Fibroblast of lung (primary cell): Measurements from ENCODE around the gene SFT2D3. TPM values are rescaled to one million over a fixed set of nuclear protein-coding genes. Genes with fewer than 3 reads are reported as not detected.

ENCODE experiments used
- DNase-seq, 2 donors: peaks; one replicate each; pipeline versions ENCODE4 v3.0.0 to v3.0.0-alpha.2; 2010; ENCODE audit warnings: low read depth in 2 of 2
- H2AFZ ChIP-seq: 2 replicates; pipeline ENCODE4 v1.5.1; 2012; ENCODE audit warnings: low read length, control low read depth, inconsistent platforms
- H3K27ac ChIP-seq: 2 replicates; pipeline ENCODE4 v1.5.1; 2011; ENCODE audit warnings: low read length, control low read depth; ENCODE audit not compliant: insufficient read depth
- H3K27me3 ChIP-seq: 2 replicates; pipeline ENCODE4 v1.5.1; 2011; ENCODE audit warnings: mild to moderate bottlenecking, low read length; ENCODE audit not compliant: control insufficient read depth, insufficient read depth
- H3K36me3 ChIP-seq: 2 replicates; pipeline ENCODE4 v1.5.1; 2011; ENCODE audit warnings: low read length; ENCODE audit not compliant: control insufficient read depth, insufficient read depth
- H3K4me1 ChIP-seq: 2 replicates; pipeline ENCODE4 v1.5.1; 2011; ENCODE audit warnings: low read length; ENCODE audit not compliant: control insufficient read depth, insufficient read depth; ENCODE audit errors: extremely low read depth
- H3K4me2 ChIP-seq: 2 replicates; pipeline ENCODE4 v1.5.1; 2011; ENCODE audit warnings: low read length, control low read depth; ENCODE audit not compliant: insufficient read depth; ENCODE audit errors: extremely low read depth
- H3K4me3 ChIP-seq, 4 experiments: fragments of 200-600 bp in 1 of 4; sonication (generic) in 1 of 4; replicated peaks in 1 of 4; 2 replicates each; pipeline ENCODE4 v1.5.1; 2011 to 2016; ENCODE audit warnings: low read length in 4 of 4, low read depth in 3 of 4, mild to moderate bottlenecking in 3 of 4, control low read depth in 2 of 4, inconsistent platforms in 1 of 4, mixed read lengths in 1 of 4; ENCODE audit not compliant: insufficient read depth in 1 of 4; ENCODE audit errors: control extremely low read depth in 1 of 4
- H3K79me2 ChIP-seq: 2 replicates; pipeline ENCODE4 v1.5.1; 2012; ENCODE audit warnings: mild to moderate bottlenecking, low read length, inconsistent platforms; ENCODE audit not compliant: control insufficient read depth, insufficient read depth
- H3K9ac ChIP-seq: 2 replicates; pipeline ENCODE4 v1.5.1; 2011; ENCODE audit warnings: mild to moderate bottlenecking, low read length, control low read depth; ENCODE audit not compliant: insufficient read depth
- H3K9me3 ChIP-seq: 2 replicates; pipeline ENCODE4 v1.5.1; 2012; ENCODE audit warnings: low read depth, low read length; ENCODE audit not compliant: control insufficient read depth, insufficient read depth
- H4K20me1 ChIP-seq: 2 replicates; pipeline ENCODE4 v1.5.1; 2011; ENCODE audit warnings: low read length; ENCODE audit not compliant: control insufficient read depth, insufficient read depth; ENCODE audit errors: extremely low read depth
- CTCF ChIP-seq, 2 donors: IDR thresholded peaks in 1 of 2; conservative IDR thresholded peaks in 1 of 2; 1 replicate in 1 of 2; 2 replicates in 1 of 2; pipeline ENCODE4 v1.5.1; 2011 to 2012; ENCODE audit warnings: low read length in 2 of 2, control low read depth in 1 of 2, inconsistent platforms in 1 of 2, low read depth in 1 of 2, mild to moderate bottlenecking in 1 of 2
- EZH2 ChIP-seq: IDR thresholded peaks from 2 replicates; pipeline ENCODE4 v1.5.1; 2012; ENCODE audit warnings: low read length, control low read depth, mild to moderate bottlenecking; ENCODE audit errors: missing control alignments
- polyA plus RNA-seq, 2 donors: library from polyadenylated mRNA; depleted of rRNA in 1 of 2; stranded (reverse) in 1 of 2; unstranded in 1 of 2; fragments of >200 nt; gene quantifications; 2 replicates each; pipeline ENCODE4 v1.2.1, GENCODE V29; 2011 to 2012; ENCODE audit warnings: missing spikeins in 1 of 2
- total RNA-seq: library from RNA; depleted of rRNA; stranded (reverse); fragments of >200 nt; gene quantifications from 2 replicates; pipeline ENCODE4 v1.2.1, GENCODE V29; 2014

Gene SFT2D3
- total and polyA plus RNA-seq, 2 donors (not counting 1 experiment from before 2014, with no cell fraction given): 4.1 to 5.5 TPM

GRCh38 chr2:127721311-127721977 lies 20.1 kb downstream of the SFT2D3 start:
- no peaks in the 10 kb centered on the region for H3K79me2 ChIP-seq
- no peaks in the 10 kb centered on the region for H3K9me3 ChIP-seq
- H2AFZ ChIP-seq: no peak overlapping the region
- no peak overlapping the region for H3K4me2 ChIP-seq
- DNase-seq: peak in 1 of 2 donors; percentile 72
- no peak overlapping the region for H3K4me3 ChIP-seq
- H3K27me3 ChIP-seq: no peaks in the 10 kb centered on the region
- peak overlapping the region; percentile 27 for H3K27ac ChIP-seq
- no peak overlapping the region for H3K9ac ChIP-seq
- TF ChIP-seq CTCF (conservative IDR thresholded peaks at IDR 0.05 in 1 of 2, IDR thresholded peaks at IDR 0.05 in 1 of 2; ENCODE audit: low read depth in 1 of 2, low read length in 2 of 2) (no peak), EZH2 (no peak)
- no peaks in the 10 kb centered on the region for H4K20me1 ChIP-seq
- peaks cover 6% of the 10 kb centered on the region for H3K4me1 ChIP-seq
- peaks cover 9% of the 10 kb centered on the region for H3K36me3 ChIP-seq

DNA sequence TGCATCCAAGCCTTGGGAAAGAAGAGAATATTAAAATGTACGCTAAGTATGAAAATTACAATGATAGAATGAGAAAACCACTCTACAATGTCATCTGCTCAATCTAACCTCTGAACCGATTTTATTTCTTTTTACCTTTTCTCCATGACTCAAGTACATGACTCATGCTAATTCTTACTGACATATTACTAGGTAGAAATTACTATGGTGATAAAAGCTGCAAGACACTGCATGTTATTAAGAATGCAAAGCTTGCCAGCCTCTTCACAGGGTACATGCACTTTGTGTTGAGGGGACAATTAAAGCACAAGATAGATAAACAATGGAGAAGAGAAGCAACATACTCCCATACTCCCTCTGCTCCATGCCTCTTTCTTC lies 20.7 kb downstream of the SFT2D3 start:
- Histone ChIP-seq H3K4me1 (peaks cover 6% of the 10 kb centered on the region), H3K36me3 (peaks cover 9% of the 10 kb centered on the region), H3K9ac (no peak overlapping the region), H3K4me2 (peak overlapping the region; percentile 13), H4K20me1 (no peaks in the 10 kb centered on the region), H3K4me3 (no peak overlapping the region), H3K27me3 (no peaks in the 10 kb centered on the region), H2AFZ (no peak overlapping the region), H3K27ac (no peak overlapping the region), H3K9me3 (no peaks in the 10 kb centered on the region), H3K79me2 (no peaks in the 10 kb centered on the region)
- TF ChIP-seq CTCF (conservative IDR thresholded peaks at IDR 0.05 in 1 of 2, IDR thresholded peaks at IDR 0.05 in 1 of 2; ENCODE audit: low read depth in 1 of 2, low read length in 2 of 2): no peak
- no peak for TF ChIP-seq EZH2
- peak in 1 of 2 donors; percentile 42 for DNase-seq

GRCh38 chr2:127722807-127723206 lies 21.5 kb downstream of the SFT2D3 start:
- Histone ChIP-seq H3K4me3 (no peak overlapping the region), H3K27ac (no peak overlapping the region), H4K20me1 (no peaks in the 10 kb centered on the region), H3K9ac (no peak overlapping the region), H3K4me1 (peaks cover 6% of the 10 kb centered on the region), H3K79me2 (no peaks in the 10 kb centered on the region), H3K9me3 (no peaks in the 10 kb centered on the region), H3K36me3 (peaks cover 9% of the 10 kb centered on the region), H2AFZ (no peak overlapping the region), H3K27me3 (no peaks in the 10 kb centered on the region), H3K4me2 (no peak overlapping the region)
- no peak for DNase-seq
- no peak for TF ChIP-seq CTCF (conservative IDR thresholded peaks at IDR 0.05 in 1 of 2, IDR thresholded peaks at IDR 0.05 in 1 of 2; ENCODE audit: low read depth in 1 of 2, low read length in 2 of 2)
- TF ChIP-seq EZH2: no peak
